SK-N-SH (cell line): Measurements from ENCODE around the gene TSEN2. TPM values are rescaled to one million over a fixed set of nuclear protein-coding genes. Genes with fewer than 3 reads are reported as not detected.

Experiments used
- CTCF ChIA-PET: fragments of 300-600, 350-600 bp; formaldehyde crosslinking; extraction: SDS; loops from one replicate; lab custom pipeline; 2021; lab: Yijun Ruan, JAX
- POLR2A ChIA-PET: fragments of 350-600 bp; sonication (Branson Sonifier 250); formaldehyde crosslinking; extraction: SDS; loops from one replicate; lab custom pipeline; 2020; ENCODE audit warnings: antibody characterized with exemption, inconsistent platforms; lab: Yijun Ruan, JAX
- DNase-seq: peaks from one replicate; pipeline ENCODE4 v3.0.0; 2012
- H2AFZ ChIP-seq: fragments of 200-600 bp; sonication (generic); 2 replicates; pipeline ENCODE4 v1.8.1; 2016; ENCODE audit warnings: antibody characterized with exemption, mild to moderate bottlenecking, low read depth
- H3F3A ChIP-seq: fragments of 200-600 bp; sonication (generic); replicated peaks from 2 replicates; pipeline ENCODE3; 2016; ENCODE audit warnings: antibody characterized with exemption, mild to moderate bottlenecking; ENCODE audit not compliant: insufficient read depth
- H3K27ac ChIP-seq, 2 experiments: fragments of 200-500 bp in 1 of 2; fragments of 200-600 bp in 1 of 2; sonication (Bioruptor generic) in 1 of 2; sonication (generic), shearing (Covaris generic) in 1 of 2; 2 replicates each; pipeline versions ENCODE4 v1.5.1 to v1.6.1; 2014 to 2016; ENCODE audit warnings: low read depth in 2 of 2, inconsistent platforms in 1 of 2, low read length in 1 of 2, mild to moderate bottlenecking in 1 of 2, mixed read lengths in 1 of 2
- H3K27me3 ChIP-seq: fragments of 200-600 bp; sonication (generic), shearing (Covaris generic); 2 replicates; pipeline ENCODE4 v1.6.1; 2016; ENCODE audit warnings: mixed run types; ENCODE audit not compliant: insufficient read depth
- H3K36me3 ChIP-seq, 2 experiments: fragments of 200-500 bp in 1 of 2; fragments of 200-600 bp in 1 of 2; sonication (Bioruptor generic) in 1 of 2; sonication (generic) in 1 of 2; replicated peaks in 1 of 2; 2 replicates each; pipeline versions ENCODE3 to v1.5.1; 2014 to 2016; ENCODE audit warnings: low read length in 1 of 2, mild to moderate bottlenecking in 1 of 2; ENCODE audit not compliant: insufficient read depth in 2 of 2, control insufficient read depth in 1 of 2
- H3K4me1 ChIP-seq, 2 experiments: fragments of 200-500 bp in 1 of 2; fragments of 200-600 bp in 1 of 2; sonication (Bioruptor generic) in 1 of 2; sonication (generic), shearing (Covaris generic) in 1 of 2; 2 replicates each; pipeline versions ENCODE4 v1.5.1 to v1.6.1; 2014 to 2016; ENCODE audit warnings: low read depth in 1 of 2, low read length in 1 of 2, mixed run types in 1 of 2; ENCODE audit not compliant: insufficient read depth in 2 of 2, control insufficient read depth in 1 of 2
- H3K4me2 ChIP-seq: fragments of 200-600 bp; sonication (generic), shearing (Covaris generic); 2 replicates; pipeline ENCODE4 v1.6.1; 2017; ENCODE audit warnings: mixed run types
- H3K4me3 ChIP-seq, 2 experiments: fragments of 200-500 bp in 1 of 2; fragments of 200-600 bp in 1 of 2; sonication (Bioruptor generic) in 1 of 2; sonication (generic), shearing (Covaris generic) in 1 of 2; 2 replicates each; pipeline versions ENCODE4 v1.5.1 to v1.8.1; 2014 to 2016; ENCODE audit warnings: low read depth in 2 of 2, inconsistent platforms in 1 of 2, low read length in 1 of 2, mild to moderate bottlenecking in 1 of 2, mixed read lengths in 1 of 2, moderate library complexity in 1 of 2
- H3K79me2 ChIP-seq: fragments of 200-600 bp; sonication (generic); 2 replicates; pipeline ENCODE4 v1.8.1; 2017; ENCODE audit warnings: mild to moderate bottlenecking; ENCODE audit not compliant: insufficient read depth
- H3K9ac ChIP-seq: fragments of 200-600 bp; sonication (generic); 2 replicates; pipeline ENCODE4 v1.6.1; 2017; ENCODE audit warnings: mixed run types
- H3K9me2 ChIP-seq: fragments of 200-600 bp; sonication (generic); 2 replicates; pipeline ENCODE4 v1.6.1; 2017; ENCODE audit warnings: mixed run types
- H3K9me3 ChIP-seq: fragments of 200-600 bp; sonication (generic); 2 replicates; pipeline ENCODE4 v1.6.1; 2017; ENCODE audit warnings: mixed run types, mild to moderate bottlenecking, moderate library complexity
- H4K20me1 ChIP-seq: fragments of 200-600 bp; sonication (generic); 2 replicates; pipeline ENCODE4 v1.6.1; 2017; ENCODE audit warnings: mild to moderate bottlenecking, mixed run types; ENCODE audit not compliant: insufficient read depth
- EP300 ChIP-seq, 2 experiments: IDR thresholded peaks; 2 replicates each; pipeline versions ENCODE4 v1.4.0 to v1.6.1; 2012; ENCODE audit warnings: borderline replicate concordance in 1 of 2, low read depth in 1 of 2, low read length in 1 of 2
- FOXM1 ChIP-seq: IDR thresholded peaks from 2 replicates; pipeline ENCODE4 v1.4.0; 2012; ENCODE audit warnings: low read depth, mild to moderate bottlenecking
- MEF2A ChIP-seq: IDR thresholded peaks from 2 replicates; pipeline ENCODE4 v1.4.0; 2012; ENCODE audit warnings: low read depth, borderline replicate concordance
- NRF1 ChIP-seq: IDR thresholded peaks from 2 replicates; pipeline ENCODE4 v1.6.1; 2012; ENCODE audit warnings: low read depth, mild to moderate bottlenecking, low read length
- RAD21 ChIP-seq: IDR thresholded peaks from 2 replicates; pipeline ENCODE4 v1.6.1; 2012; ENCODE audit warnings: mild to moderate bottlenecking, low read length
- TAF1 ChIP-seq: IDR thresholded peaks from 2 replicates; pipeline ENCODE4 v1.6.1; 2012; ENCODE audit warnings: low read depth, mild to moderate bottlenecking, low read length, moderate library complexity, borderline replicate concordance
- WGBS: methylation state at CpG from one replicate; pipeline ENCODE4 v1.1.6; 2017; ENCODE audit warnings: low lambda C conversion rate; 5-methylcytosine and 5-hydroxymethylcytosine counted together
- polyA plus RNA-seq, 3 experiments: library from polyadenylated mRNA; depleted of rRNA; stranded (reverse); fragments of >200 nt; gene quantifications; 2 replicates each; pipeline ENCODE4 v1.2.3, GENCODE V29; 2012
- TF ChIP-seq, protein P1 (sequence below): fragments of 150-350 bp; IDR thresholded peaks from 2 replicates; pipeline ENCODE4 v1.6.1; 2016; ENCODE audit warnings: mild to moderate bottlenecking, low read depth, low read length
- TF ChIP-seq, protein P2 (sequence below): fragments of 200-600 bp; sonication (generic); IDR thresholded peaks from 2 replicates; pipeline ENCODE4 v1.6.1; 2017; ENCODE audit warnings: antibody characterized with exemption, mild to moderate bottlenecking, moderate library complexity
- TF ChIP-seq, protein P3 (sequence below): IDR thresholded peaks from 2 replicates; pipeline ENCODE4; 2012

TSEN2 gene
- polyA plus RNA-seq, 1 of the 3 experiments (the other 2 are of a cell fraction), result 13.0 TPM

DNA sequence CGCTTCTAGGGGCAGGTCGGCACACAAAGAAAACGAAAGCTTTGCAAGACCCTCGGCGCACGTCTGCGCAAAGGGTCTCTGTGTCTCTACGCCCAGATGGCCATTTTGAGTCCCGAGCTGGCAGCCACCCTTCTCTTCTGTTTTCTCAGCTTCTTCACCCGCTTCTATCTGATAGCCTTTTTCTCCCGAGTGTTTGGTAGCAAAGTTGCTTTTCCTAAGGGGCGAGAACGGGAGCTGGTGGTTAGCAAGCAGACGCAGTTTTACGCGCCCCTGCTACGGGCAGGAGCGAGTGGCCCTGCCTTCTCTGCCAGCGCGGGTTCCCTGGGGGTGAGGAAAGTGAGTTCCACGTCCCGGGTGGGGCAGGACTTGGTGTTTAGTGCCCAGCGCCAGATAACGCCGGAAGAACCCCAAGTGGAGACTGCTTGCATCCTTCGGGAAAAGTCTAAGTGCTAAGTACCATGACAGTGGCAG lies 69.7 kb downstream of the TSEN2 start (continued):
- TF ChIP-seq, protein P1, sequence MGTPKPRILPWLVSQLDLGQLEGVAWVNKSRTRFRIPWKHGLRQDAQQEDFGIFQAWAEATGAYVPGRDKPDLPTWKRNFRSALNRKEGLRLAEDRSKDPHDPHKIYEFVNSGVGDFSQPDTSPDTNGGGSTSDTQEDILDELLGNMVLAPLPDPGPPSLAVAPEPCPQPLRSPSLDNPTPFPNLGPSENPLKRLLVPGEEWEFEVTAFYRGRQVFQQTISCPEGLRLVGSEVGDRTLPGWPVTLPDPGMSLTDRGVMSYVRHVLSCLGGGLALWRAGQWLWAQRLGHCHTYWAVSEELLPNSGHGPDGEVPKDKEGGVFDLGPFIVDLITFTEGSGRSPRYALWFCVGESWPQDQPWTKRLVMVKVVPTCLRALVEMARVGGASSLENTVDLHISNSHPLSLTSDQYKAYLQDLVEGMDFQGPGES, result no peak
- TF ChIP-seq MEF2A (no peak), RAD21 (no peak), NRF1 (no peak), TAF1 (peak; percentile 37; the same call in 1 of the 2 replicates)
- TF ChIP-seq, protein P2, sequence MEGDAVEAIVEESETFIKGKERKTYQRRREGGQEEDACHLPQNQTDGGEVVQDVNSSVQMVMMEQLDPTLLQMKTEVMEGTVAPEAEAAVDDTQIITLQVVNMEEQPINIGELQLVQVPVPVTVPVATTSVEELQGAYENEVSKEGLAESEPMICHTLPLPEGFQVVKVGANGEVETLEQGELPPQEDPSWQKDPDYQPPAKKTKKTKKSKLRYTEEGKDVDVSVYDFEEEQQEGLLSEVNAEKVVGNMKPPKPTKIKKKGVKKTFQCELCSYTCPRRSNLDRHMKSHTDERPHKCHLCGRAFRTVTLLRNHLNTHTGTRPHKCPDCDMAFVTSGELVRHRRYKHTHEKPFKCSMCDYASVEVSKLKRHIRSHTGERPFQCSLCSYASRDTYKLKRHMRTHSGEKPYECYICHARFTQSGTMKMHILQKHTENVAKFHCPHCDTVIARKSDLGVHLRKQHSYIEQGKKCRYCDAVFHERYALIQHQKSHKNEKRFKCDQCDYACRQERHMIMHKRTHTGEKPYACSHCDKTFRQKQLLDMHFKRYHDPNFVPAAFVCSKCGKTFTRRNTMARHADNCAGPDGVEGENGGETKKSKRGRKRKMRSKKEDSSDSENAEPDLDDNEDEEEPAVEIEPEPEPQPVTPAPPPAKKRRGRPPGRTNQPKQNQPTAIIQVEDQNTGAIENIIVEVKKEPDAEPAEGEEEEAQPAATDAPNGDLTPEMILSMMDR, result no peak; the same call in 1 of the 2 replicates

DNA sequence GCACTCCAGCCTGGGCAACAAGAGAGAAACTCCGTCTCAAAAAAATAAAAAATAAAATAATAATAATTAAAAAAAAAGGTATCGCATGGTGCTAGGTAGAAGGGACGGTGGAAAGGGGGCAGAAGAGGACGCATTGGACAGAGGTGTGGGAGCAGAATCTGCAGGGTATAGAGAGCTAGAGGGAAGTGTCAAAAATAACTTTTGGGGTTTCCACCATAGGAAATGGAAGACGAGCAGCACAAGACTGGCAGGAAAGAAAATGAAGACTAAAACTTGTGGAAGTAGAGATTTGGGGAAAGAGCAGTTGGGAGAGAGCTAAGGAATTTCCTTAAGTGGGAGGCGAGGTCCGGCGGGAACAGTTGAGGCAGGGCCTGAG lies 72.0 kb downstream of the TSEN2 start:
- Histone ChIP-seq H3K36me3 (no peaks in the 10 kb centered on the region), H3K4me1 (peaks cover 8 to 16% of the 10 kb centered on the region in 2 experiments; a peak in 3 of 4 replicates), H3F3A (no peaks in the 10 kb centered on the region), H4K20me1 (peaks cover 35% of the 10 kb centered on the region), H3K79me2 (peaks cover 44% of the 10 kb centered on the region), H3K4me2 (peak overlapping the region; percentile 74), H3K9me3 (no peaks in the 10 kb centered on the region), H3K27me3 (no peaks in the 10 kb centered on the region), H3K9me2 (no peaks in the 10 kb centered on the region), H3K9ac (peak overlapping the region; percentile 87), H2AFZ (peak overlapping the region; percentile 98), H3K4me3 (peak overlapping the region; percentile 92 to 94), H3K27ac (peak overlapping the region; percentile 91 to 93)
- WGBS, result 13% methylated on average over 8 of the region's 8 CpGs
- peak; percentile 22 for DNase-seq
- TF ChIP-seq FOXM1 (no peak), EP300 (IDR thresholded peaks at IDR 0.05; ENCODE audit: borderline replicate concordance in 1 of 2, low read depth in 1 of 2, low read length in 1 of 2) (no peak)
- TF ChIP-seq, protein P3, sequence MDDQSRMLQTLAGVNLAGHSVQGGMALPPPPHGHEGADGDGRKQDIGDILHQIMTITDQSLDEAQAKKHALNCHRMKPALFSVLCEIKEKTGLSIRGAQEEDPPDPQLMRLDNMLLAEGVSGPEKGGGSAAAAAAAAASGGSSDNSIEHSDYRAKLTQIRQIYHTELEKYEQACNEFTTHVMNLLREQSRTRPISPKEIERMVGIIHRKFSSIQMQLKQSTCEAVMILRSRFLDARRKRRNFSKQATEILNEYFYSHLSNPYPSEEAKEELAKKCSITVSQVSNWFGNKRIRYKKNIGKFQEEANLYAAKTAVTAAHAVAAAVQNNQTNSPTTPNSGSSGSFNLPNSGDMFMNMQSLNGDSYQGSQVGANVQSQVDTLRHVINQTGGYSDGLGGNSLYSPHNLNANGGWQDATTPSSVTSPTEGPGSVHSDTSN, result no peak
- TF ChIP-seq, protein P1, result no peak
- CTCF ChIA-PET, result interaction anchor here (1.3 to 1.6 kb wide), 3 partner anchors 11 to 280 kb away, joined by 3 read pairs; partner anchors contain the start of gene RAF1
- POLR2A ChIA-PET, result no interaction called here
